HCT116 (cell line): ENCODE results near the gene TRPM3. TPM values are rescaled to one million over a fixed set of nuclear protein-coding genes. Genes with fewer than 3 reads are reported as not detected.

ENCODE experiments used
- ATAC-seq: fragments of 200-7000 bp; cut with Tn5 transposase; 2 replicates; pipeline ENCODE4 v1.9.1; 2020; ENCODE audit warnings: mild to moderate bottlenecking, moderate library complexity
- BruUV-seq: library from RNA; stranded (reverse); fragments of 400-500 nt; replicated peaks from 2 replicates; lab custom pipeline; 2021; lab: Mats Ljungman, UMichigan
- CTCF ChIA-PET: fragments of 300-600 bp; sonication (Branson Sonifier 250); formaldehyde crosslinking; loops from one replicate; lab custom pipeline; 2021; ENCODE audit warnings: antibody characterized with exemption; lab: Charles Lee
- POLR2A ChIA-PET: fragments of 300-600, 350-600 bp; sonication (Branson Sonifier 250); formaldehyde crosslinking; loops from one replicate; lab custom pipeline; 2021; ENCODE audit warnings: antibody characterized with exemption; lab: Charles Lee
- RAD21 ChIA-PET, 2 experiments: fragments of 300-600 bp; sonication (Branson Sonifier 250); formaldehyde crosslinking; loops; one replicate each; lab custom pipeline; 2023; ENCODE audit warnings: low total read pairs in 2 of 2; ENCODE audit not compliant: uncharacterized antibody in 2 of 2, unreplicated experiment in 2 of 2, low non-redundant PET in 1 of 2; lab: Charles Lee
- DNase-seq: peaks from one replicate; pipeline ENCODE4 v3.0.0-alpha.2; 2010; ENCODE audit warnings: low read depth, low spot score
- H2AFZ ChIP-seq: fragments of 200-600 bp; shearing (Covaris generic), sonication (generic); 2 replicates; pipeline ENCODE4 v1.6.1; 2017; ENCODE audit warnings: low read depth, mixed run types, mixed read lengths, antibody characterized with exemption, low read length; ENCODE audit not compliant: poor library complexity, severe bottlenecking
- H3K27ac ChIP-seq: 2 replicates; pipeline ENCODE4 v1.5.1; 2012; ENCODE audit warnings: low read depth, low read length
- H3K27me3 ChIP-seq: fragments of 200-600 bp; sonication (generic); 2 replicates; pipeline ENCODE4 v1.6.1; 2016; ENCODE audit warnings: mixed run types, low read length, mixed read lengths; ENCODE audit not compliant: insufficient read depth
- H3K36me3 ChIP-seq, 2 experiments: fragments of 200-500 bp in 1 of 2; fragments of 200-600 bp in 1 of 2; sonication (Bioruptor generic) in 1 of 2; sonication (generic) in 1 of 2; 2 replicates each; pipeline versions ENCODE4 v1.5.1 to v1.6.1; 2014 to 2016; ENCODE audit warnings: low read length in 2 of 2, inconsistent platforms in 1 of 2, mixed read lengths in 1 of 2, mixed run types in 1 of 2; ENCODE audit not compliant: insufficient read depth in 2 of 2, control insufficient read depth in 1 of 2
- H3K4me1 ChIP-seq, 2 experiments: fragments of 200-600 bp in 1 of 2; sonication (generic) in 1 of 2; 2 replicates each; pipeline versions ENCODE4 v1.5.1 to v1.6.1; 2012 to 2017; ENCODE audit warnings: low read length in 2 of 2, inconsistent platforms in 1 of 2, mild to moderate bottlenecking in 1 of 2, mixed read lengths in 1 of 2, mixed run types in 1 of 2, moderate library complexity in 1 of 2; ENCODE audit not compliant: insufficient read depth in 2 of 2, control insufficient read depth in 1 of 2
- H3K4me2 ChIP-seq: fragments of 200-600 bp; sonication (generic); 2 replicates; pipeline ENCODE4 v1.6.1; 2017; ENCODE audit warnings: mixed run types, low read length, mixed read lengths
- H3K4me3 ChIP-seq, 2 experiments: fragments of 200-600 bp in 1 of 2; sonication (generic) in 1 of 2; replicated peaks in 1 of 2; 2 replicates each; pipeline ENCODE4 v1.5.1; 2011 to 2016; ENCODE audit warnings: low read length in 2 of 2, control low read depth in 1 of 2, low read depth in 1 of 2, mild to moderate bottlenecking in 1 of 2, mixed read lengths in 1 of 2, mixed run types in 1 of 2
- H3K79me2 ChIP-seq: fragments of 200-600 bp; sonication (generic); 2 replicates; pipeline ENCODE4 v1.6.1; 2017; ENCODE audit warnings: mild to moderate bottlenecking, mixed run types, low read length, moderate library complexity, mixed read lengths; ENCODE audit not compliant: insufficient read depth
- H3K9ac ChIP-seq: fragments of 200-600 bp; sonication (generic); 2 replicates; pipeline ENCODE4 v1.6.1; 2016; ENCODE audit warnings: low read length, mixed read lengths
- H3K9me2 ChIP-seq: fragments of 200-600 bp; sonication (generic), shearing (Covaris generic); 2 replicates; pipeline ENCODE4 v1.6.1; 2017; ENCODE audit warnings: mixed run types, mild to moderate bottlenecking, moderate library complexity; ENCODE audit not compliant: insufficient read depth
- H3K9me3 ChIP-seq, 2 experiments: fragments of 200-500 bp in 1 of 2; fragments of 200-600 bp in 1 of 2; sonication (Bioruptor generic) in 1 of 2; sonication (generic) in 1 of 2; 2 replicates each; pipeline ENCODE4 v1.6.1; 2014 to 2017; ENCODE audit warnings: low read length in 2 of 2, mixed read lengths in 2 of 2, inconsistent platforms in 1 of 2, low read depth in 1 of 2, mild to moderate bottlenecking in 1 of 2, mixed run types in 1 of 2, moderate library complexity in 1 of 2; ENCODE audit not compliant: control insufficient read depth in 1 of 2, insufficient read depth in 1 of 2
- H4K20me1 ChIP-seq: fragments of 200-600 bp; sonication (generic), shearing (Covaris generic); 2 replicates; pipeline ENCODE4 v1.6.1; 2017; ENCODE audit warnings: mixed run types, mild to moderate bottlenecking, moderate library complexity; ENCODE audit not compliant: insufficient read depth
- CTCF ChIP-seq, 3 experiments: fragments of 200-600 bp in 1 of 3; sonication (generic) in 1 of 3; IDR thresholded peaks in 2 of 3; conservative IDR thresholded peaks in 1 of 3; 2 replicates each; pipeline ENCODE4 v1.5.1; 2012 to 2017; ENCODE audit warnings: low read depth in 2 of 3, low read length in 2 of 3, antibody characterized with exemption in 1 of 3, borderline replicate concordance in 1 of 3, control low read depth in 1 of 3, mild to moderate bottlenecking in 1 of 3, mixed read lengths in 1 of 3, mixed run types in 1 of 3, moderate library complexity in 1 of 3; ENCODE audit not compliant: insufficient read depth in 1 of 3
- ELF1 ChIP-seq: IDR thresholded peaks from 2 replicates; pipeline ENCODE4 v1.6.1; 2012; ENCODE audit warnings: low read depth, borderline replicate concordance
- EZH2 ChIP-seq: fragments of 200-600 bp; sonication (generic); IDR thresholded peaks from 2 replicates; pipeline ENCODE4 v1.6.1; 2017; ENCODE audit warnings: antibody characterized with exemption, mixed run types
- EZH2phosphoT487 ChIP-seq: fragments of 200-600 bp; IDR thresholded peaks from 2 replicates; pipeline ENCODE4 v1.6.1; 2018; ENCODE audit warnings: antibody characterized with exemption, borderline replicate concordance
- JUND ChIP-seq: IDR thresholded peaks from 2 replicates; pipeline ENCODE4 v1.6.1; 2012
- POLR2A ChIP-seq: IDR thresholded peaks from 2 replicates; pipeline ENCODE4 v1.7.0; 2011; ENCODE audit warnings: borderline replicate concordance; ENCODE audit not compliant: insufficient read depth, insufficient read length; ENCODE audit errors: extremely low read depth
- SP1 ChIP-seq: IDR thresholded peaks from 2 replicates; pipeline ENCODE4 v1.6.1; 2012; ENCODE audit warnings: low read depth
- SRF ChIP-seq: IDR thresholded peaks from 2 replicates; pipeline ENCODE4 v1.6.1; 2012; ENCODE audit warnings: low read depth
- TCF7L2 ChIP-seq: IDR thresholded peaks from 2 replicates; pipeline ENCODE4 v1.7.0; 2011; ENCODE audit warnings: borderline replicate concordance, inconsistent platforms; ENCODE audit not compliant: insufficient read depth, insufficient read length; ENCODE audit errors: extremely low read depth
- ZFX ChIP-seq: fragments of 450-650 bp; IDR thresholded peaks from 2 replicates; pipeline ENCODE4 v1.6.1; 2017
- ZNF274 ChIP-seq: fragments of 200-500 bp; sonication (Bioruptor generic); IDR thresholded peaks from 2 replicates; pipeline ENCODE4 v1.6.1; 2014; ENCODE audit warnings: mild to moderate bottlenecking, low read depth, low read length, inconsistent platforms
- intact Hi-C: fragments of 100-400 bp; cut with micrococcal nuclease; formaldehyde crosslinking; loops from 2 replicates; pipeline ENCODE4 v1.10.0; 2022
- total RNA-seq: library from RNA; stranded (reverse); gene quantifications from one replicate; pipeline ENCODE4 v1.2.1, GENCODE V29; 2021; ENCODE audit not compliant: unreplicated experiment
- TF ChIP-seq, protein P1 (sequence below): IDR thresholded peaks from 2 replicates; pipeline ENCODE4 v1.6.1; 2011; ENCODE audit warnings: mild to moderate bottlenecking, low read length, moderate library complexity; ENCODE audit not compliant: insufficient replicate concordance; ENCODE audit errors: extremely low read depth
- TF ChIP-seq, protein P2 (sequence below): IDR thresholded peaks from 2 replicates; pipeline ENCODE4 v1.6.1; 2012; ENCODE audit warnings: low read depth

The TRPM3 gene
- total RNA-seq, 1 experiment from 2014 or later = not detected

DNA sequence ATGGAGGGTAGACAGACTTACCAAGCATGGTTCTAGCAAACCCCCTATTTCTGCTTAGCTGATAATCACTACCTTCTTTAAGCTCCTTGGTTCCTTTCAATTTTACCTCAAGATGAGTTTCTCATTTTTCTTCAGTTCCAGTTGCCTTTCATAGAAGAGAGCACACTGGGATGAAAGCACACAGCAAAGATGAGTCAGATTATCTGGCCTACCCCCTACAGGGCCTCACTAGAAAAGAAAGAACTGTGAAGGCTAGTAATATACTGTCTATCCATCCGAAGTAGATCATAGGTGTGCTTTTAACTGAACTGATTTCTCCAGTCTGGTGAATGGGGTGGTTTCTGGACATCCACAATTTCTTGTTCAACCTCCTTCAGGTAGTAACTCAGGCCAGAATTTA, 122.5 kb downstream of the TRPM3 start (continued):
- TF ChIP-seq, protein P1, sequence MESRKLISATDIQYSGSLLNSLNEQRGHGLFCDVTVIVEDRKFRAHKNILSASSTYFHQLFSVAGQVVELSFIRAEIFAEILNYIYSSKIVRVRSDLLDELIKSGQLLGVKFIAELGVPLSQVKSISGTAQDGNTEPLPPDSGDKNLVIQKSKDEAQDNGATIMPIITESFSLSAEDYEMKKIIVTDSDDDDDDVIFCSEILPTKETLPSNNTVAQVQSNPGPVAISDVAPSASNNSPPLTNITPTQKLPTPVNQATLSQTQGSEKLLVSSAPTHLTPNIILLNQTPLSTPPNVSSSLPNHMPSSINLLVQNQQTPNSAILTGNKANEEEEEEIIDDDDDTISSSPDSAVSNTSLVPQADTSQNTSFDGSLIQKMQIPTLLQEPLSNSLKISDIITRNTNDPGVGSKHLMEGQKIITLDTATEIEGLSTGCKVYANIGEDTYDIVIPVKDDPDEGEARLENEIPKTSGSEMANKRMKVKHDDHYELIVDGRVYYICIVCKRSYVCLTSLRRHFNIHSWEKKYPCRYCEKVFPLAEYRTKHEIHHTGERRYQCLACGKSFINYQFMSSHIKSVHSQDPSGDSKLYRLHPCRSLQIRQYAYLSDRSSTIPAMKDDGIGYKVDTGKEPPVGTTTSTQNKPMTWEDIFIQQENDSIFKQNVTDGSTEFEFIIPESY = no peak
- no peak for TF ChIP-seq TCF7L2
- no peak for TF ChIP-seq ELF1
- no peak for TF ChIP-seq ZFX
- TF ChIP-seq CTCF (IDR thresholded peaks at IDR 0.05 in 2 of 3, conservative IDR thresholded peaks at IDR 0.05 in 1 of 3; ENCODE audit: borderline replicate concordance in 1 of 3, insufficient read depth in 1 of 3, low read depth in 2 of 3, low read length in 2 of 3) = no peak

- Histone ChIP-seq H4K20me1 (no peaks in the 10 kb centered on the region), H3K27me3 (peaks cover 10% of the 10 kb centered on the region), H3K4me1 (no peaks in the 10 kb centered on the region), H3K36me3 (no peaks in the 10 kb centered on the region), H3K27ac (no peak overlapping the region), H2AFZ (no peak overlapping the region), H3K4me3 (no peak overlapping the region), H3K9me3 (no peaks in the 10 kb centered on the region), H3K9ac (no peak overlapping the region), H3K4me2 (no peak overlapping the region), H3K79me2 (no peaks in the 10 kb centered on the region), H3K9me2 (no peaks in the 10 kb centered on the region)
- DNase-seq (no peak), ATAC-seq (no peak)
- ChIA-PET POLR2A (no interaction called here), RAD21 (no interaction called here), CTCF (no interaction called here)
- BruUV-seq = no TSS peak
- TF ChIP-seq ZFX (no peak), POLR2A (no peak), EZH2phosphoT487 (no peak), EZH2 (no peak), SRF (no peak), SP1 (no peak), ZNF274 (no peak), JUND (no peak)
- TF ChIP-seq, protein P2, sequence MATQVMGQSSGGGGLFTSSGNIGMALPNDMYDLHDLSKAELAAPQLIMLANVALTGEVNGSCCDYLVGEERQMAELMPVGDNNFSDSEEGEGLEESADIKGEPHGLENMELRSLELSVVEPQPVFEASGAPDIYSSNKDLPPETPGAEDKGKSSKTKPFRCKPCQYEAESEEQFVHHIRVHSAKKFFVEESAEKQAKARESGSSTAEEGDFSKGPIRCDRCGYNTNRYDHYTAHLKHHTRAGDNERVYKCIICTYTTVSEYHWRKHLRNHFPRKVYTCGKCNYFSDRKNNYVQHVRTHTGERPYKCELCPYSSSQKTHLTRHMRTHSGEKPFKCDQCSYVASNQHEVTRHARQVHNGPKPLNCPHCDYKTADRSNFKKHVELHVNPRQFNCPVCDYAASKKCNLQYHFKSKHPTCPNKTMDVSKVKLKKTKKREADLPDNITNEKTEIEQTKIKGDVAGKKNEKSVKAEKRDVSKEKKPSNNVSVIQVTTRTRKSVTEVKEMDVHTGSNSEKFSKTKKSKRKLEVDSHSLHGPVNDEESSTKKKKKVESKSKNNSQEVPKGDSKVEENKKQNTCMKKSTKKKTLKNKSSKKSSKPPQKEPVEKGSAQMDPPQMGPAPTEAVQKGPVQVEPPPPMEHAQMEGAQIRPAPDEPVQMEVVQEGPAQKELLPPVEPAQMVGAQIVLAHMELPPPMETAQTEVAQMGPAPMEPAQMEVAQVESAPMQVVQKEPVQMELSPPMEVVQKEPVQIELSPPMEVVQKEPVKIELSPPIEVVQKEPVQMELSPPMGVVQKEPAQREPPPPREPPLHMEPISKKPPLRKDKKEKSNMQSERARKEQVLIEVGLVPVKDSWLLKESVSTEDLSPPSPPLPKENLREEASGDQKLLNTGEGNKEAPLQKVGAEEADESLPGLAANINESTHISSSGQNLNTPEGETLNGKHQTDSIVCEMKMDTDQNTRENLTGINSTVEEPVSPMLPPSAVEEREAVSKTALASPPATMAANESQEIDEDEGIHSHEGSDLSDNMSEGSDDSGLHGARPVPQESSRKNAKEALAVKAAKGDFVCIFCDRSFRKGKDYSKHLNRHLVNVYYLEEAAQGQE = no peak
- intact Hi-C loops = no loop called here
Observed at GRCh38 chr9:70995511-70995910, 125.9 kb downstream of the TRPM3 start.
